Fibroblast of pulmonary artery (primary cell): ENCODE results near the gene GPHB5.
A peak's percentile ranks its signal among the peaks of the same experiment; 100 is the strongest.

Experiments
- DNase-seq: peaks from one replicate; pipeline ENCODE4 v3.0.0-alpha.2; 2010; ENCODE audit warnings: low read depth
- H3K4me3 ChIP-seq: replicated peaks from 2 replicates; pipeline ENCODE4 v1.5.1; 2011; ENCODE audit warnings: low read depth, mild to moderate bottlenecking, control low read depth, low read length, moderate library complexity
- TF ChIP-seq, protein P1 (sequence below): IDR thresholded peaks from 2 replicates; pipeline ENCODE4 v1.5.1; 2011; ENCODE audit warnings: mild to moderate bottlenecking, control low read depth, low read length, inconsistent platforms; ENCODE audit errors: missing control alignments

Gene GPHB5

GRCh38 chr14:63295231-63295685 lies 23.5 kb downstream of the GPHB5 start:
- TF ChIP-seq, protein P1, sequence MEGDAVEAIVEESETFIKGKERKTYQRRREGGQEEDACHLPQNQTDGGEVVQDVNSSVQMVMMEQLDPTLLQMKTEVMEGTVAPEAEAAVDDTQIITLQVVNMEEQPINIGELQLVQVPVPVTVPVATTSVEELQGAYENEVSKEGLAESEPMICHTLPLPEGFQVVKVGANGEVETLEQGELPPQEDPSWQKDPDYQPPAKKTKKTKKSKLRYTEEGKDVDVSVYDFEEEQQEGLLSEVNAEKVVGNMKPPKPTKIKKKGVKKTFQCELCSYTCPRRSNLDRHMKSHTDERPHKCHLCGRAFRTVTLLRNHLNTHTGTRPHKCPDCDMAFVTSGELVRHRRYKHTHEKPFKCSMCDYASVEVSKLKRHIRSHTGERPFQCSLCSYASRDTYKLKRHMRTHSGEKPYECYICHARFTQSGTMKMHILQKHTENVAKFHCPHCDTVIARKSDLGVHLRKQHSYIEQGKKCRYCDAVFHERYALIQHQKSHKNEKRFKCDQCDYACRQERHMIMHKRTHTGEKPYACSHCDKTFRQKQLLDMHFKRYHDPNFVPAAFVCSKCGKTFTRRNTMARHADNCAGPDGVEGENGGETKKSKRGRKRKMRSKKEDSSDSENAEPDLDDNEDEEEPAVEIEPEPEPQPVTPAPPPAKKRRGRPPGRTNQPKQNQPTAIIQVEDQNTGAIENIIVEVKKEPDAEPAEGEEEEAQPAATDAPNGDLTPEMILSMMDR, result no peak
- DNase-seq, result no peak
- no peak overlapping the region for H3K4me3 ChIP-seq

GRCh38 chr14:63292805-63293204 lies 25.9 kb downstream of the GPHB5 start:
- TF ChIP-seq, protein P1, result no peak
- H3K4me3 ChIP-seq, result no peak overlapping the region
- no peak for DNase-seq

DNA sequence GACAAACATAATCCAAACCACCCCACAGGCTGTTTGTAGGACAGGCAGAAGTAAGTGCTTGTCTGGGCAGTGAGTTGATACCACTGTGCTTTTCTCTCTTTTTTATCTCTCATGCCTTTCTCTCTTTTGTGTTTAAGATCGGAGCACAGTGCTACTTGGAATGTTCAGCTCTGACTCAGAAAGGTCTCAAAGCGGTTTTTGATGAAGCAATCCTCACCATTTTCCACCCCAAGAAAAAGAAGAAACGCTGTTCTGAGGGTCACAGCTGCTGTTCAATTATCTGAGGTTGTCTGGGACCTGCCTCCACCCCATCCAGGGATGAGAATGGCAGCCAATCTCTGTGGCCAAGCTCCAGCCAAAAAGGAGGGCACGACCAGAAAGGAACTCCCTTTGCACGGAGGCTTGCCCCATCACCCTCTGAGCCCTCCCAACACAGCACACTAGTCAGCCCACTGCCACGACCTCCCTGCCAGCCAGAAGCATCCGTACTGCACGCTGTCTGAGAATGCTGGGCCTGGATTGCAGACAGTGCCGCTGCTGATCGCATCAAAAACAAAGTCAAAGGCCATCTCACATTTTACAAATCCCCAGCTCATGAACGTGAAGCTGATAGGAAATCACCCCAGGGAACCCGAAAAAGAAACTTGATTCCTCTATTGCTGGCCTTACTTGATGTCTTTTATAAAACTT lies 27.8 kb downstream of the GPHB5 start:
- no peak overlapping the region for H3K4me3 ChIP-seq
- peak; percentile 39 for DNase-seq
- TF ChIP-seq, protein P1, result no peak

DNA sequence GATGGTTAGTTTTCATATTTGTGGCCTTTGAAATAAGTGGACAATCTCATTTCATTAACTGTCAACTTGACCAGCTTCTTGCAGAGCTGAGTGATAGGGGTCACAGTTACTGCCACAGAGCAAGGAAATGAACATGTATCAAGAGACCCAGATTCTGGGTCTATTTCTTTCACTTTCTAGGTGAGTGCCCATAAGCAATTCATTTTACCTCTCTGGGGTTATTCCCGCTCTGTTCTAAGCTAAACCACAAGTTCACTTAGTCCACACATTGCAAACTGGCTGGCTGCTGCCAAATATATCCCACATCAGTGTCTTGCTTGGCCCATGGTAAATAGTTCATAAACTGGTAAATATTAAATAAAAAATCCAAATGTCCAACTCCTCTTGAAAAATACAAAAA lies 29.9 kb downstream of the GPHB5 start:
- TF ChIP-seq, protein P1, result no peak
- DNase-seq, result no peak
- H3K4me3 ChIP-seq, result no peak overlapping the region

DNA sequence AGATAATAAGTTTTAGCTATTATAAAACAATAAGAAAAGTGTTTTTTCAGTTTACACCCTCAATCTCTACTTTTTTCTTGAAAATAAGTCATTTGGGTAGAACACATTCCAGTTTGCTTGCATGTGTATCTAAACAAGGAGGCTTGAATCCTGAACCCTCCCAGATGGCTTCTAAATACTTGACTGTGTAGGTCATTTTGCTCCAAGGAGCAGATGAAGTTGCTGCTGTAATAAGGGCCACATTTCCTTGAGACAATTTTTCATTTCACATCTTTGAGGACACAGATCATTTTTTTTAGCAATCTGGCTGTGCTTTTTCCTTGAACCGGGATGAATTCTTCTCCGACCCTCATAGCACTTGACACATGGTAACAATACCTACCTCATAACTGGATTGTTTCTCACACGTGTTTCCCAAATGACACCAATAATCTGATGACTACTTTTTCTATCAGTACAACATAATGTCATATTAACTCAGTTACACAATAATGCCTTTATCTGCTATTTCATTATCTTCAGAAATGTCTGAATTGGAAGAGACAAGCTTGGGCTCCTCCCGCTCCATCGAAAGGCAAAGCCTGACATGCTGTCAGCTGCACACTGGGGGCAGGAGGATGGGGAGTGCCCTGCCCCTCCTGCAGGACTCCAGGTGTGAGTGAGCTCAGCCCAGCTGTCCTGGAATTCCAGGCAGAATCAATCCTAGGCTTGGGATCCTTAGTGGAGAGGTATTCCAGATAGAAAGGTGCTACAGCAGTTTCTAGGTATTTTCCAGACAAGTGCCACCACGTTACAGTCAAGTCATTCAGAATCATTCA lies 30.9 kb downstream of the GPHB5 start:
- no peak overlapping the region for H3K4me3 ChIP-seq
- TF ChIP-seq, protein P1, result no peak
- DNase-seq, result peak; percentile 21

- no peak overlapping the region for H3K4me3 ChIP-seq
- TF ChIP-seq, protein P1, result no peak
- DNase-seq, result no peak
Measured at GRCh38 chr14:63286071-63286470, 32.7 kb downstream of the GPHB5 start.
